Small intestine (tissue), 7 donors: ENCODE data around the gene ANKRD39. TPM values are rescaled to one million over a fixed set of nuclear protein-coding genes. Genes with fewer than 3 reads are reported as not detected.
A peak's percentile ranks its signal among the peaks of the same experiment; 100 is the strongest.

Source experiments
- DNase-seq, 2 donors: peaks; one replicate each; pipeline versions ENCODE4 v3.0.0 to v3.0.0-alpha.2; 2013
- FAIRE-seq: peaks from 2 replicates; lab custom pipeline; 2012; peaks lifted over from hg19 to GRCh38; lab: Jason Lieb, UNC
- H3K27ac ChIP-seq, 3 donors: one replicate each; pipeline ENCODE4 v1.5.1; 2013; ENCODE audit warnings: low read length in 2 of 3, mild to moderate bottlenecking in 2 of 3, control low read depth in 1 of 3, inconsistent platforms in 1 of 3, low read depth in 1 of 3, moderate library complexity in 1 of 3
- H3K27me3 ChIP-seq, 3 donors: one replicate each; pipeline ENCODE4 v1.6.1; 2013; ENCODE audit warnings: low read length in 3 of 3, inconsistent platforms in 1 of 3; ENCODE audit not compliant: control insufficient read depth in 3 of 3, insufficient read depth in 3 of 3
- H3K36me3 ChIP-seq, 3 donors: one replicate each; pipeline ENCODE4 v1.6.1; 2013; ENCODE audit warnings: low read length in 3 of 3, inconsistent platforms in 1 of 3, low read depth in 1 of 3, mild to moderate bottlenecking in 1 of 3, moderate library complexity in 1 of 3; ENCODE audit not compliant: control insufficient read depth in 3 of 3, insufficient read depth in 2 of 3
- H3K4me1 ChIP-seq, 3 donors: one replicate each; pipeline ENCODE4 v1.6.1; 2013; ENCODE audit warnings: low read length in 2 of 3, inconsistent platforms in 1 of 3, low read depth in 1 of 3, mild to moderate bottlenecking in 1 of 3, moderate library complexity in 1 of 3; ENCODE audit not compliant: control insufficient read depth in 3 of 3, insufficient read depth in 2 of 3
- H3K4me3 ChIP-seq, 3 donors: one replicate each; pipeline ENCODE4 v1.5.1; 2013; ENCODE audit warnings: low read length in 3 of 3, control low read depth in 1 of 3, inconsistent platforms in 1 of 3, low read depth in 1 of 3, mild to moderate bottlenecking in 1 of 3, moderate library complexity in 1 of 3
- H3K9me3 ChIP-seq, 2 donors: one replicate each; pipeline ENCODE4 v1.6.1; 2013; ENCODE audit warnings: low read depth in 1 of 2, low read length in 1 of 2; ENCODE audit not compliant: control insufficient read depth in 2 of 2, insufficient read depth in 1 of 2
- WGBS, 3 donors: extraction: QIAGEN DNeasy Blood & Tissue Kit; methylation state at CpG; one replicate each; pipeline ENCODE4 v1.1.7; 2013; 5-methylcytosine and 5-hydroxymethylcytosine counted together
- polyA plus RNA-seq, 4 donors: library from polyadenylated mRNA; stranded (reverse) in 3 of 4; unstranded in 1 of 4; fragments of 200-250 nt in 3 of 4; fragments of 120-200 nt in 1 of 4; gene quantifications; one replicate each; pipeline versions ENCODE4 v1.2.1 to v1.2.3, GENCODE V29; 2013
- donor health status: healthy with polysubstance abuse.
- donor health status: control.
- donor health status: control.
- donor health status: Bipolar disorder and iron deficiency.
- donor health status: healthy.

ANKRD39 gene
- polyA plus RNA-seq, 4 donors = 9.3 to 23.0 (median 16.5) TPM

DNA sequence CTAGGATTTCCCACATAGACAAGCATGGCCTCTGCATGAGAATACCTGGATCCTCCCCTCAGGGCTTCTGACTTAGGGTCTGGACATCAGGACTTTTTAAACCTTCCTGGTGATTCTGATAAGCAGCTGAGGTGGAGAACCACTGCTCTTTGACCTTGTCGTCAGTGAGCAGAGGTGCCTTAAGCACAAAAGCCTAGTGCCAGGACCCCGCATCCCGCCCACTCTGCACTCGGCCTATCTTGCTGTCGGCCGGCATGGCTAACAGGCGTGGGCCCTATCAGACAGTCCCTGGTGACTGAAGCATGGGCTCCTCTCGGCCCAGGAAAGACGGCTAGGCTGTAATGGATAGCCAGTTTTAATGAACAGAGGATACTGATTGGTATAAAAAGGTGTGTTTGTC is 20.2 kb downstream of the ANKRD39 start:
- peaks cover 0 to 54% (median 9%) of the 10 kb centered on the region in 3 donors for H3K36me3 ChIP-seq
- 85 to 90% (median 88%) methylated on average over 9 of the region's 9 CpGs for WGBS, 3 donors
- no peak for FAIRE-seq
- no peak overlapping the region for H3K4me3 ChIP-seq
- H3K27ac ChIP-seq = no peak overlapping the region
- no peaks in the 10 kb centered on the region for H3K9me3 ChIP-seq
- H3K4me1 ChIP-seq = peaks cover 0 to 13% (median 3%) of the 10 kb centered on the region in 3 donors
- no peaks in the 10 kb centered on the region for H3K27me3 ChIP-seq
- no peak for DNase-seq

DNA sequence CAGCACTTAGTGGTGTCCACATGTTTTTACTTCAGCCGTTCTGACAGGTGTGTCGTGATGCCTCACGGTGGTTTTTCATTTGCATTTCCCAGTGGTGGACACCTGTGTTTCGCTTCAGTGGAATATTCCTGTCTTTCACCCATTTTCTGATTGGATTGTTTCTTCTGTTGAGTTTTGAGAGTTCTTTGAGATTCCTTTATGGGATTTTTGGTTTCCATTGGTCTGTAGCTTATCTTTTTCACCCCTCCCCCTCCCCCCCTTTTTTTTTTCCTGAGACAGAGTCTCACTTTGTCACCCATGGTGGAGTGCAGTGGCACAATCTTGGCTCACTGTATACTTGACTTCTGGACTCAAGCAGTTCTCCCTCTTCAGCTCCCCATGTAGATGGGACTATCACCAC is 22.0 kb downstream of the ANKRD39 start:
- Histone ChIP-seq H3K4me3 (no peak overlapping the region), H3K27me3 (no peaks in the 10 kb centered on the region), H3K9me3 (no peaks in the 10 kb centered on the region), H3K27ac (no peak overlapping the region), H3K36me3 (peaks cover 6 to 63% (median 14%) of the 10 kb centered on the region in 3 donors), H3K4me1 (peaks cover 0 to 16% (median 5%) of the 10 kb centered on the region in 3 donors)
- WGBS, 3 donors = 67 to 85% (median 69%) methylated on average over 4 of the region's 4 CpGs
- no peak for FAIRE-seq
- DNase-seq = peak in 1 of 2 donors; percentile 54

DNA sequence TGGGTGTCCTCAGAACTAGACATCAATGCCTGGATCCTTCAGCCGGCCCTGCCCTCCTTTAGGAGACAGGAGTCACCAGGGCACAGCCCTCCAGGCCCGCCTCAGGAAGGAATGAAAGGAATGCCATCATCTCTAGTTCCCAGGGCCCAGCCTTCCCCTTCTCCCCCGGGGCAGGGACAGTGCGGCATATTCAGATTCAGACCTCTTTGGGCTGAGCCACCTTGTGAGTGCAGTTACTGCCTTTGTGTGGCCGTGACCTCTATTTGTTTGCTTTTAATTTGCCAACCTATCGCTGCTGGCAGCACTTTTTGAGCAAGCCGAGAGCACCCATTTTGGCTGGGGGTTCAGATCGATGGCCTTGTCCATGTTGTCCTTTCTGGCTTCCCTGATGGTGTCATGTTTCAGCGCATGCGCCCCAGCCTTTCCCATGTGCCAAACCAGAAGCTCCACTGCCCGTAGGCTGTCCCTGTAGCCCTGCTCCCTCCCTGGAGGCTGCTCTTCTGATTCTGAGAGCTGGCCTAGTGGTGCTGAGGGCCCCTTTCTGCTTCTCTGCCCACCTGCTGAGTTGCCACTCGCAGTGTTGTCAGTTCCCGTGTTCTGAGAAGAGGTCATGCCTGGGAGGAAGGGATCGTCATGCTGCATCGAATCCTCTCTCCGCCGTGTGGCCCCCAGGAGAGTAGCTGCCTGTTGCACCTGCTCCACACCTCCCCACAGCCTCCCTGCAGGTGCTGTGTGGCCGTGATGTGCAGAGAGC is 24.9 kb downstream of the ANKRD39 start:
- 49 to 52% (median 50%) methylated on average over 18 of the region's 18 CpGs for WGBS, 3 donors
- Histone ChIP-seq H3K9me3 (no peaks in the 10 kb centered on the region), H3K36me3 (peaks cover 11 to 65% (median 14%) of the 10 kb centered on the region in 3 donors), H3K27me3 (no peaks in the 10 kb centered on the region), H3K4me3 (no peak overlapping the region), H3K4me1 (peaks cover 0 to 13% (median 5%) of the 10 kb centered on the region in 3 donors), H3K27ac (peak overlapping the region in 2 of 3 donors; percentile 52 to 63)
- DNase-seq (peak in 1 of 2 donors; percentile 63), FAIRE-seq (no peak)

DNA sequence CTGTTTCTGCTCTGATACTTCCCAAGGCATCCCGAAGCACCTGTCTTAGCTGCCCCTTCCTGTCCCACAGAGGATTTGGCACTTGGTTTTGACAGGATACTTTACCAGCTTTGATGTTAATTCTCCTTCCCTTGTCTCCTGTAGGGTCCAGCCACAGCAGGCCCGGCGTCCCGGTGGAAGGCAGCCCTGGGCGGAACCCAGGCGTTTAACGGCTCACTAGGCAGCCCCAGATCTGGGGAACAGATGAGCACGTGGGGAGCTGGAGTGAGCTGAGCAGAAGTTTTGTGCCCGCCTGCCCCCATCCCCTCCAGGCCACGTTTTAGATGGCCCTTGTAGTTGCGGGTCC is 25.4 kb downstream of the ANKRD39 start:
- no peak for DNase-seq
- peak overlapping the region in 1 of 3 donors; percentile 14 for H3K27ac ChIP-seq
- no peak for FAIRE-seq
- H3K9me3 ChIP-seq = no peaks in the 10 kb centered on the region
- H3K27me3 ChIP-seq = no peaks in the 10 kb centered on the region
- peaks cover 0 to 13% (median 5%) of the 10 kb centered on the region in 3 donors for H3K4me1 ChIP-seq
- peaks cover 14 to 65% (median 16%) of the 10 kb centered on the region in 3 donors for H3K36me3 ChIP-seq
- H3K4me3 ChIP-seq = no peak overlapping the region
- WGBS, 3 donors = 69 to 77% (median 74%) methylated on average over 11 of the region's 11 CpGs

DNA sequence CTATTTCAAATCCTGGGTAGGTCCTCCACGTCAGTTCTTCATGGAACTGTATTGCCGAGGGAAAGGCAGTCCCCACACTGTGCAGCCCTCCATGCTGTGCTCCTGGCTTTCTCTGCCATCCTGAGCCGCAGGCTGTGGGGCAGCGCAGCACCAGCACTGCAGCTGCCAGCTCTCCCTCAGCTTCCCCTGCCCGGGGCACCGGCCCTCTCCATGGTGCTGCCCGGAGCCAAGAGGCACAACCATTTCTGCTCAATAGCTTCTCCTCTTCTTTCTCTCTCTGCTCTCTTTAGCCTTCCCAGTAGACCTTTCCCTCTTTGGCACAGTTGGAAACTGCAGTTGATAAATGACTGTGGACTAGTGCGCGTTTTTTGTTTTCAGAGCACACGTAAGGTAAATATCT is 26.1 kb downstream of the ANKRD39 start:
- FAIRE-seq = no peak
- H3K36me3 ChIP-seq = peaks cover 14 to 69% (median 19%) of the 10 kb centered on the region in 3 donors
- WGBS, 3 donors = 77 to 85% (median 83%) methylated on average over 10 of the region's 10 CpGs

GRCh38 chr2:96830044-96830562 is 27.7 kb downstream of the ANKRD39 start:
- Histone ChIP-seq H3K9me3 (no peaks in the 10 kb centered on the region), H3K27me3 (no peaks in the 10 kb centered on the region), H3K4me3 (no peak overlapping the region), H3K27ac (no peak overlapping the region), H3K4me1 (peaks cover 0 to 13% (median 5%) of the 10 kb centered on the region in 3 donors), H3K36me3 (peaks cover 18 to 80% (median 20%) of the 10 kb centered on the region in 3 donors)
- 44 to 58% (median 46%) methylated on average over 5 of the region's 5 CpGs for WGBS, 3 donors
- FAIRE-seq (no peak), DNase-seq (no peak)

More for the DNA sequence above, 26.1 kb downstream of the ANKRD39 start:
- Histone ChIP-seq H3K4me3 (no peak overlapping the region), H3K4me1 (peaks cover 0 to 13% (median 5%) of the 10 kb centered on the region in 3 donors), H3K27ac (peak overlapping the region in 1 of 3 donors; percentile 26), H3K27me3 (no peaks in the 10 kb centered on the region), H3K9me3 (no peaks in the 10 kb centered on the region)
- DNase-seq = no peak

GRCh38 chr2:96828874-96829273 is 28.9 kb downstream of the ANKRD39 start:
- Histone ChIP-seq H3K36me3 (peaks cover 15 to 88% (median 20%) of the 10 kb centered on the region in 3 donors), H3K27me3 (no peaks in the 10 kb centered on the region), H3K4me1 (peaks cover 0 to 22% (median 5%) of the 10 kb centered on the region in 3 donors), H3K27ac (no peak overlapping the region), H3K4me3 (no peak overlapping the region), H3K9me3 (no peaks in the 10 kb centered on the region)
- 96 to 97% (median 97%) methylated on average over 13 of the region's 13 CpGs for WGBS, 3 donors
- no peak for FAIRE-seq
- no peak for DNase-seq

DNA sequence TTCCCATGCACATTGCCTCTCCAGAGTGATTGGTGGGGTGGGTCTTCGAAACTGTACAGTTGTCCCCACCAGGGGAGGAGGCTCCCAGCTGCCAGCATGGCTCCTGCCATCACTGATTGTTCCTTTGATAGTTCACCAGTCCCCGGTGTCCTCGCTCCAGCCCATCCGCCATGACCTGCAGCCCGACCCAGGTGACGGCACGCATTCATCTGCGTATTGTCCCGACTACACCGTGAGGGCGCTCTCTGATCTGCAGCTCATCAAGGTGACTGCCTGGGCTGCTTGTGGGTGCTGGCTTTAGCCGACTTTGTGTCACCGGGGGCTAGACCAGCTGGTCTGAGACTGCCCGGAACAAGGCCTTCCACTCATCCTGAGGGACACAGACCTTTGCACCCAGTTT is 29.4 kb downstream of the ANKRD39 start:
- Histone ChIP-seq H3K27me3 (no peaks in the 10 kb centered on the region), H3K4me3 (no peak overlapping the region), H3K4me1 (peaks cover 0 to 25% (median 5%) of the 10 kb centered on the region in 3 donors), H3K9me3 (no peaks in the 10 kb centered on the region), H3K27ac (no peak overlapping the region), H3K36me3 (peaks cover 15 to 92% (median 20%) of the 10 kb centered on the region in 3 donors)
- WGBS, 3 donors = 94 to 96% (median 95%) methylated on average over 14 of the region's 14 CpGs
- DNase-seq (no peak), FAIRE-seq (no peak)
